GM12878 (cell line): ENCODE measurements around the gene USP54. TPM values are rescaled to one million over a fixed set of nuclear protein-coding genes. Genes with fewer than 3 reads are reported as not detected.

ENCODE experiments used
- ATF3 ChIP-seq: IDR thresholded peaks from 2 replicates; pipeline ENCODE4 v1.6.1; 2011; ENCODE audit warnings: low read depth, mild to moderate bottlenecking, low read length, moderate library complexity, borderline replicate concordance; ENCODE audit errors: extremely low read depth
- CBX3 ChIP-seq: fragments of 200-600 bp; sonication (generic); IDR thresholded peaks from 2 replicates; pipeline ENCODE4 v1.6.1; 2016; ENCODE audit warnings: low read depth, borderline replicate concordance
- E4F1 ChIP-seq: fragments of 450-650 bp; IDR thresholded peaks from 2 replicates; pipeline ENCODE4 v1.6.1; 2018; ENCODE audit warnings: borderline replicate concordance, mild to moderate bottlenecking; ENCODE audit not compliant: partially characterized antibody
- EGR1 ChIP-seq, 2 experiments: IDR thresholded peaks; 1 replicate in 1 of 2; 2 replicates in 1 of 2; pipeline ENCODE4 v1.6.1; 2011 to 2012; ENCODE audit warnings: low read depth in 2 of 2, low read length in 2 of 2, borderline replicate concordance in 1 of 2, mild to moderate bottlenecking in 1 of 2, moderate library complexity in 1 of 2
- EZH2 ChIP-seq: IDR thresholded peaks from 2 replicates; pipeline ENCODE4 v1.6.1; 2012; ENCODE audit warnings: low read depth, mild to moderate bottlenecking, control low read depth, inconsistent platforms, low read length, borderline replicate concordance; ENCODE audit not compliant: control insufficient read depth
- HDAC2 ChIP-seq: fragments of 200-600 bp; sonication (generic); IDR thresholded peaks from 2 replicates; pipeline ENCODE4 v1.6.1; 2017
- KDM1A ChIP-seq: fragments of 200-600 bp; sonication (generic); IDR thresholded peaks from 2 replicates; pipeline ENCODE4 v1.6.1; 2016; ENCODE audit warnings: borderline replicate concordance
- KLF5 ChIP-seq: fragments of 450-650 bp; IDR thresholded peaks from 2 replicates; pipeline ENCODE4 v1.6.1; 2014; ENCODE audit warnings: mild to moderate bottlenecking; ENCODE audit not compliant: partially characterized antibody
- NFIC ChIP-seq: IDR thresholded peaks from 2 replicates; pipeline ENCODE4 v1.6.1; 2012; ENCODE audit warnings: low read depth, mild to moderate bottlenecking, inconsistent platforms, low read length, moderate library complexity
- NFYB ChIP-seq: IDR thresholded peaks from 2 replicates; pipeline ENCODE4 v1.6.1; 2011; ENCODE audit warnings: low read depth, mild to moderate bottlenecking, low read length, improper control_type of control experiment, moderate library complexity; ENCODE audit not compliant: insufficient read depth
- PAX5 ChIP-seq: IDR thresholded peaks from 2 replicates; pipeline ENCODE4 v1.6.1; 2011; ENCODE audit warnings: low read depth, low read length, borderline replicate concordance
- POLR2AphosphoS2 ChIP-seq: IDR thresholded peaks from 2 replicates; pipeline ENCODE4 v1.6.1; 2011; ENCODE audit warnings: low read depth, mild to moderate bottlenecking, low read length, improper control_type of control experiment, moderate library complexity
- POU2F2 ChIP-seq: IDR thresholded peaks from 3 replicates; pipeline ENCODE4 v1.6.1; 2011; ENCODE audit warnings: low read depth, mild to moderate bottlenecking, low read length, borderline replicate concordance
- RB1 ChIP-seq: fragments of 450-650 bp; formaldehyde crosslinking; IDR thresholded peaks from 2 replicates; pipeline ENCODE4 v1.6.1; 2017; ENCODE audit warnings: mild to moderate bottlenecking, borderline replicate concordance
- RFX5 ChIP-seq: IDR thresholded peaks from 2 replicates; pipeline ENCODE4 v1.6.1; 2011; ENCODE audit warnings: low read depth, low read length, improper control_type of control experiment
- SUPT20H ChIP-seq: IDR thresholded peaks from 2 replicates; pipeline ENCODE4 v1.6.1; 2011; ENCODE audit warnings: low read depth, mild to moderate bottlenecking, low read length, moderate library complexity, borderline replicate concordance; ENCODE audit not compliant: control insufficient read depth
- TCF3 ChIP-seq: IDR thresholded peaks from 2 replicates; pipeline ENCODE4 v1.6.1; 2012; ENCODE audit warnings: low read depth, mild to moderate bottlenecking, low read length, borderline replicate concordance; ENCODE audit not compliant: insufficient read depth
- ZNF384 ChIP-seq: IDR thresholded peaks from 2 replicates; pipeline ENCODE4 v1.6.1; 2012; ENCODE audit warnings: low read depth, mild to moderate bottlenecking, low read length, improper control_type of control experiment, borderline replicate concordance
- ZNF622 ChIP-seq: fragments of 450-650 bp; IDR thresholded peaks from 2 replicates; pipeline ENCODE4 v1.6.1; 2017; ENCODE audit warnings: mild to moderate bottlenecking, inconsistent platforms
- polyA plus RNA-seq, 11 experiments: library from polyadenylated mRNA; depleted of rRNA in 4 of 11; unstranded in 6 of 11; stranded (reverse) in 5 of 11; fragments of >200 nt; fragmentation: Nextera tagmentation in 4 of 11; fragmentation: Illumina TruSeq in 1 of 11; extraction: Ambion mirVana in 4 of 11; extraction: Trizol in 1 of 11; gene quantifications; 1 replicate in 1 of 11; 2 replicates in 10 of 11; pipeline versions ENCODE4 v1.2.1 to v1.2.3, GENCODE V29; 2011 to 2016; ENCODE audit warnings: inconsistent platforms in 2 of 11, missing spikeins in 2 of 11, low read depth in 1 of 11
- total RNA-seq, 4 experiments: library from RNA; depleted of rRNA in 3 of 4; stranded (reverse); fragments of >200 nt in 3 of 4; fragmentation: Illumina TruSeq in 1 of 4; extraction: Trizol in 1 of 4; gene quantifications; 2 replicates each; pipeline versions ENCODE4 v1.2.1 to v1.2.3, GENCODE V29; 2013 to 2021
- TF ChIP-seq, protein P1 (sequence below): fragments of 450-650 bp; formaldehyde crosslinking; IDR thresholded peaks from 2 replicates; pipeline ENCODE4 v1.4.0; 2020; ENCODE audit warnings: mild to moderate bottlenecking, moderate library complexity
- TF ChIP-seq, protein P2 (sequence below): IDR thresholded peaks from 2 replicates; pipeline ENCODE4 v1.6.1; 2011; ENCODE audit warnings: borderline replicate concordance, low read depth, mild to moderate bottlenecking, moderate library complexity, mixed read lengths, low read length; ENCODE audit not compliant: insufficient read depth; ENCODE audit errors: extremely low read length

Gene USP54
- total and polyA plus RNA-seq, 10 of the 15 experiments (the other 5 are each of a cell fraction or from before 2014, with no cell fraction given): 0.93 to 10.5 (median 5.5) TPM

- 0 out of 2 replicates have a peak, but pooled peaks have one; percentile 66 for TF ChIP-seq POLR2AphosphoS2
- no peak for TF ChIP-seq EGR1 (IDR thresholded peaks at IDR 0.05; ENCODE audit: borderline replicate concordance in 1 of 2, low read depth in 2 of 2, low read length in 2 of 2)
- no peak for TF ChIP-seq ZNF384
- TF ChIP-seq RB1: peak; percentile 22; the same call in 1 of the 2 replicates
- no peak for TF ChIP-seq KDM1A
- TF ChIP-seq POU2F2: peak; percentile 69; the same call in 2 of the 3 replicates
- TF ChIP-seq SUPT20H: no peak
- TF ChIP-seq, protein P1, sequence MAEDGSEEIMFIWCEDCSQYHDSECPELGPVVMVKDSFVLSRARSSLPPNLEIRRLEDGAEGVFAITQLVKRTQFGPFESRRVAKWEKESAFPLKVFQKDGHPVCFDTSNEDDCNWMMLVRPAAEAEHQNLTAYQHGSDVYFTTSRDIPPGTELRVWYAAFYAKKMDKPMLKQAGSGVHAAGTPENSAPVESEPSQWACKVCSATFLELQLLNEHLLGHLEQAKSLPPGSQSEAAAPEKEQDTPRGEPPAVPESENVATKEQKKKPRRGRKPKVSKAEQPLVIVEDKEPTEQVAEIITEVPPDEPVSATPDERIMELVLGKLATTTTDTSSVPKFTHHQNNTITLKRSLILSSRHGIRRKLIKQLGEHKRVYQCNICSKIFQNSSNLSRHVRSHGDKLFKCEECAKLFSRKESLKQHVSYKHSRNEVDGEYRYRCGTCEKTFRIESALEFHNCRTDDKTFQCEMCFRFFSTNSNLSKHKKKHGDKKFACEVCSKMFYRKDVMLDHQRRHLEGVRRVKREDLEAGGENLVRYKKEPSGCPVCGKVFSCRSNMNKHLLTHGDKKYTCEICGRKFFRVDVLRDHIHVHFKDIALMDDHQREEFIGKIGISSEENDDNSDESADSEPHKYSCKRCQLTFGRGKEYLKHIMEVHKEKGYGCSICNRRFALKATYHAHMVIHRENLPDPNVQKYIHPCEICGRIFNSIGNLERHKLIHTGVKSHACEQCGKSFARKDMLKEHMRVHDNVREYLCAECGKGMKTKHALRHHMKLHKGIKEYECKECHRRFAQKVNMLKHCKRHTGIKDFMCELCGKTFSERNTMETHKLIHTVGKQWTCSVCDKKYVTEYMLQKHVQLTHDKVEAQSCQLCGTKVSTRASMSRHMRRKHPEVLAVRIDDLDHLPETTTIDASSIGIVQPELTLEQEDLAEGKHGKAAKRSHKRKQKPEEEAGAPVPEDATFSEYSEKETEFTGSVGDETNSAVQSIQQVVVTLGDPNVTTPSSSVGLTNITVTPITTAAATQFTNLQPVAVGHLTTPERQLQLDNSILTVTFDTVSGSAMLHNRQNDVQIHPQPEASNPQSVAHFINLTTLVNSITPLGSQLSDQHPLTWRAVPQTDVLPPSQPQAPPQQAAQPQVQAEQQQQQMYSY: no peak
- no peak for TF ChIP-seq ATF3
- TF ChIP-seq NFYB: no peak
- TF ChIP-seq KLF5: peak; percentile 71
- TF ChIP-seq, protein P2, sequence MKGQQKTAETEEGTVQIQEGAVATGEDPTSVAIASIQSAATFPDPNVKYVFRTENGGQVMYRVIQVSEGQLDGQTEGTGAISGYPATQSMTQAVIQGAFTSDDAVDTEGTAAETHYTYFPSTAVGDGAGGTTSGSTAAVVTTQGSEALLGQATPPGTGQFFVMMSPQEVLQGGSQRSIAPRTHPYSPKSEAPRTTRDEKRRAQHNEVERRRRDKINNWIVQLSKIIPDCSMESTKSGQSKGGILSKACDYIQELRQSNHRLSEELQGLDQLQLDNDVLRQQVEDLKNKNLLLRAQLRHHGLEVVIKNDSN: no peak
- no peak for TF ChIP-seq NFIC
- TF ChIP-seq RFX5: 0 out of 2 replicates have a peak, but pooled peaks have one; percentile 23
- TF ChIP-seq CBX3: no peak
- TF ChIP-seq TCF3: no peak
- TF ChIP-seq EZH2: no peak
- no peak; the same call in 1 of the 2 replicates for TF ChIP-seq PAX5
- peak; percentile 33; the same call in 1 of the 2 replicates for TF ChIP-seq HDAC2
- no peak for TF ChIP-seq ZNF622
- peak; percentile 82 for TF ChIP-seq E4F1
Observed at GRCh38 chr10:73625884-73626752, 35.0 kb upstream of the USP54 start (continued).
